Measurements from ENCODE around the gene PEMT.

- TF ChIP-seq CTCF (IDR thresholded peaks at IDR 0.05) = no peak
- TF ChIP-seq POLR2A (IDR thresholded peaks at IDR 0.05; ENCODE audit: low read depth) = no peak
- TF ChIP-seq POLR2AphosphoS5 (IDR thresholded peaks at IDR 0.05) = no peak
Measured at GRCh38 chr17:17462048-17462824, 129.3 kb downstream of the PEMT start.

Measured in esophagus muscularis mucosa (tissue), 3 donors.